Measurements from ENCODE around the gene A4GALT.

- TF ChIP-seq POLR2A (IDR thresholded peaks at IDR 0.05; ENCODE audit: low read depth, low read length) (no peak), TAF1 (IDR thresholded peaks at IDR 0.05; ENCODE audit: borderline replicate concordance, low read depth, low read length) (no peak)
Observed at GRCh38 chr22:42742940-42743339, 22.3 kb upstream of the A4GALT start.

All from GM12892 (cell line).